Activated CD8-positive, alpha-beta T cell treated with anti-CD3 and anti-CD28 coated beads for 36 hours (primary cell): ENCODE data around the gene STX1A. TPM values are rescaled to one million over a fixed set of nuclear protein-coding genes. Genes with fewer than 3 reads are reported as not detected.

ENCODE experiments used
- ATAC-seq: fragments of 200-7000 bp; cut with Tn5 transposase; one replicate; pipeline ENCODE4 v1.10.0; 2021; ENCODE audit warnings: mild to moderate bottlenecking, moderate library complexity
- CTCF ChIA-PET: fragments of 350-600 bp; sonication (Branson Sonifier 250); formaldehyde crosslinking; loops from one replicate; lab custom pipeline; 2021; ENCODE audit warnings: antibody characterized with exemption; lab: Charles Lee
- POLR2A ChIA-PET: fragments of 350-600 bp; sonication (Branson Sonifier 250); formaldehyde crosslinking; loops from one replicate; lab custom pipeline; 2021; ENCODE audit warnings: antibody characterized with exemption; lab: Charles Lee
- DNase-seq: peaks from one replicate; pipeline ENCODE4 v3.0.0-alpha.2; 2020
- H3K27ac Mint-ChIP-seq: one replicate; pipeline ENCODE4 v1.8.0; 2021; ENCODE audit warnings: mild to moderate bottlenecking, mixed read lengths
- H3K27me3 Mint-ChIP-seq: one replicate; pipeline ENCODE4 v1.8.0; 2021; ENCODE audit warnings: mixed read lengths
- H3K36me3 Mint-ChIP-seq: one replicate; pipeline ENCODE4 v1.8.0; 2021; ENCODE audit warnings: low read depth, mixed read lengths
- H3K4me1 Mint-ChIP-seq: one replicate; pipeline ENCODE4 v1.8.0; 2021; ENCODE audit warnings: low read depth, mixed read lengths
- H3K4me3 Mint-ChIP-seq: one replicate; pipeline ENCODE4 v1.8.0; 2021; ENCODE audit warnings: mild to moderate bottlenecking, moderate library complexity, mixed read lengths
- H3K9me3 Mint-ChIP-seq: one replicate; pipeline ENCODE4 v1.8.0; 2021; ENCODE audit warnings: mixed read lengths
- intact Hi-C: fragments of 100-400 bp; cut with micrococcal nuclease; formaldehyde crosslinking; loops from one replicate; pipeline ENCODE4 v1.10.0; 2022
- total RNA-seq, 2 experiments: library from RNA; stranded (reverse); gene quantifications; one replicate each; pipeline ENCODE4 v1.2.3, GENCODE V29; 2021
- TF ChIP-seq, protein P1 (sequence below): fragments of 200-600 bp; IDR thresholded peaks from one replicate; pipeline ENCODE4 v1.8.0; 2022; ENCODE audit warnings: antibody characterized with exemption, mild to moderate bottlenecking

The STX1A gene
- total RNA-seq, 2 experiments from 2014 or later, result 11.4 to 11.5 TPM

DNA sequence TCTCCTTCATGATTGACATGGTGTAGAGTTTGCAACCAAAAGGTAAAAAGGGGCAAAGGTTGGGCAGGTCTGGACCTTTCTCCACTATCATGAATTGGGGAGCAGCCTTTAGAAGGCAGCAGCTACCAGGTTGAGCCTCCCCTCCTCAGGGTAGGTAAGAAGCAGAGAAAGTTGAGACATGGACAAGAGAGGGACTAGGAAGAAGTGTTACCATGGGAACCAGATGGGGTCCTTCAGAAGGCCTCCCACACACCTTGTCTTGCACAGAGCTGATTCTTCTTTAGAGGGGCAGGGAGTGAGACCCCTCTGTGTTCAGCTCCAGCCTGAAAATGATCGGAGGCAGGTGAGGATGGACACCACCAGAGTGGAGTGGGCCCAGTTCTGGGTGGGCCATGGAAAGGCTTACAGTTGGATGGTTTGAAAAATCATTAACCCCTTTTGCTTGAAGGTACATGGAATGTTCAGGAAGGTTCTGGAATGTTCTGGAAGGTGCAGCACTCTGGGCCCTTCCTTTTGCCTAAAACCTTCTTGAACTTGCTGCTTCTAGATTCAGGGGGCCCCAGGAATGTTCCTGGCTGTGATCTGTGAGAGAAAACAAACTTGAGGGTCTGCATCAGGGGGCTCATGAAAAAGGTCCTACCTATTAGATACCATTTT, 44.9 kb downstream of the STX1A start:
- ChIA-PET CTCF (interaction anchor here (3.0 kb wide), 1 partner anchor 68 kb away, joined by 16 read pairs; no protein-coding TSS in a partner anchor), POLR2A (interaction anchor here (0.6 to 1.0 kb wide), 2 partner anchors 17 to 132 kb away, joined by 3 read pairs; no protein-coding TSS in a partner anchor)
- no peak overlapping the region for H3K27ac Mint-ChIP-seq
- TF ChIP-seq, protein P1, sequence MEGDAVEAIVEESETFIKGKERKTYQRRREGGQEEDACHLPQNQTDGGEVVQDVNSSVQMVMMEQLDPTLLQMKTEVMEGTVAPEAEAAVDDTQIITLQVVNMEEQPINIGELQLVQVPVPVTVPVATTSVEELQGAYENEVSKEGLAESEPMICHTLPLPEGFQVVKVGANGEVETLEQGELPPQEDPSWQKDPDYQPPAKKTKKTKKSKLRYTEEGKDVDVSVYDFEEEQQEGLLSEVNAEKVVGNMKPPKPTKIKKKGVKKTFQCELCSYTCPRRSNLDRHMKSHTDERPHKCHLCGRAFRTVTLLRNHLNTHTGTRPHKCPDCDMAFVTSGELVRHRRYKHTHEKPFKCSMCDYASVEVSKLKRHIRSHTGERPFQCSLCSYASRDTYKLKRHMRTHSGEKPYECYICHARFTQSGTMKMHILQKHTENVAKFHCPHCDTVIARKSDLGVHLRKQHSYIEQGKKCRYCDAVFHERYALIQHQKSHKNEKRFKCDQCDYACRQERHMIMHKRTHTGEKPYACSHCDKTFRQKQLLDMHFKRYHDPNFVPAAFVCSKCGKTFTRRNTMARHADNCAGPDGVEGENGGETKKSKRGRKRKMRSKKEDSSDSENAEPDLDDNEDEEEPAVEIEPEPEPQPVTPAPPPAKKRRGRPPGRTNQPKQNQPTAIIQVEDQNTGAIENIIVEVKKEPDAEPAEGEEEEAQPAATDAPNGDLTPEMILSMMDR, result no peak
- H3K27me3 Mint-ChIP-seq, result peaks cover 2% of the 10 kb centered on the region
- H3K9me3 Mint-ChIP-seq, result peaks cover 2% of the 10 kb centered on the region
- no peak overlapping the region for H3K4me3 Mint-ChIP-seq
- H3K36me3 Mint-ChIP-seq, result peaks cover 18% of the 10 kb centered on the region
- peaks cover 6% of the 10 kb centered on the region for H3K4me1 Mint-ChIP-seq
- ATAC-seq (no peak), DNase-seq (no peak)
- intact Hi-C loops, result no loop called here

DNA sequence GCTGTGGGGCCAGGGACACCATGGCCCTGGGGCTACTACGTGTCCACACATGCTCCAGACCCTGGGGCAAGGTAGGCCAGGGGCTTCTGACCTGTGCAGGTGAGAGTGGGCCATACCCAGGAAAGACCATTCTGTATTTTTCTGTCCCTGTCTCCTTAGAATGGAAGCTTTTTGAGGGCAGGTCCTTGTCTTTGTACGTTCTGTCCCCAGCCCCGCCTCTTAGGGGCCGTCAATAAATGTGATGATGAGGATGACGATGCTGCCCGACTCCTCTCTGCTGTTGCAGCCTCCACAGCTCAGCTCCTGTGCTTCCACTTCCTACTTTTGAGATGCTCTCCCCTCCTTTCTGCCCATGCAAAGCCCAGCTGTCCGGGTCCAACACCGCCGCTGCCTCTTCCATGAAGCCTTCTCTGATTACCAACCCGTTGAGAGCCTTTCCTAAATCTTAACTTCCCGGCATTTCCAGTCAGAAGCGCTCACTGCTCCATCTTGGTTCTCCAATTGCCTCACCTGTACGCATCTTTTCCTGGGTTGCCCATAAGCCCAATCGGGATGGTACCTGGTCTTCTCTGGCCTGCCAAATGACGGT, 47.5 kb downstream of the STX1A start:
- ATAC-seq (no peak), DNase-seq (no peak)
- intact Hi-C loops, result no loop called here
- Mint-ChIP-seq H3K36me3 (no peaks in the 10 kb centered on the region), H3K27ac (no peak overlapping the region), H3K9me3 (no peaks in the 10 kb centered on the region), H3K27me3 (peaks cover 8% of the 10 kb centered on the region), H3K4me3 (no peak overlapping the region), H3K4me1 (peaks cover 8% of the 10 kb centered on the region)
- POLR2A ChIA-PET, result interaction anchor here (1.1 kb wide), 1 partner anchor 12 kb away, joined by 3 read pairs; the partner anchor contains the start of genes BUD23 and DNAJC30
- TF ChIP-seq, protein P1, result no peak
- CTCF ChIA-PET, result interaction anchor here (1.3 to 5.3 kb wide), 2 partner anchors 29 to 64 kb away, joined by 3 to 37 read pairs; no protein-coding TSS in a partner anchor

DNA sequence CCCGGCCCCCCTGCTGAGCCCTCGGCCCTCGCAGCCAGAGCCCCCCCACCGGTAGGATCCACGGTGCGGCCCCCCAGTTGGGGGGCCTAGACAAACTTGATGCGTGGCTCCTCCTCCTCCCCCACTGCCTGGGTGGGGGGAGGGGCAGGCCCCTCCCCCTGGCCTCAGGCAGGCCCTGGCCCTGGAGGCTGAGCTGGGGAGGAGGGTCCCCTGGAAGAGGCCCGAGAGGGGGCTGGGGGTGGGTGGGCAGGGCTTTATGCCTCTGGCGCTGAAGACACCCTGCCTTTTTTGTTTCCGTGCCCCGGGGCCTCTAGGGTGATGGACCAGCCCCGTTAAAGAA, 48.2 kb downstream of the STX1A start:
- H3K27me3 Mint-ChIP-seq, result peaks cover 8% of the 10 kb centered on the region
- DNase-seq (no peak), ATAC-seq (no peak)
- H3K4me1 Mint-ChIP-seq, result peaks cover 8% of the 10 kb centered on the region
- no peaks in the 10 kb centered on the region for H3K36me3 Mint-ChIP-seq
- POLR2A ChIA-PET, result interaction anchor here (1.1 kb wide), 1 partner anchor 13 kb away, joined by 3 read pairs; the partner anchor contains the start of genes BUD23 and DNAJC30
- no peak overlapping the region for H3K27ac Mint-ChIP-seq
- H3K4me3 Mint-ChIP-seq, result no peak overlapping the region
- no peaks in the 10 kb centered on the region for H3K9me3 Mint-ChIP-seq
- TF ChIP-seq, protein P1, result no peak
- intact Hi-C loops, result no loop called here
- CTCF ChIA-PET, result interaction anchor here (1.3 to 5.3 kb wide), 2 partner anchors 30 to 64 kb away, joined by 3 to 37 read pairs; no protein-coding TSS in a partner anchor

DNA sequence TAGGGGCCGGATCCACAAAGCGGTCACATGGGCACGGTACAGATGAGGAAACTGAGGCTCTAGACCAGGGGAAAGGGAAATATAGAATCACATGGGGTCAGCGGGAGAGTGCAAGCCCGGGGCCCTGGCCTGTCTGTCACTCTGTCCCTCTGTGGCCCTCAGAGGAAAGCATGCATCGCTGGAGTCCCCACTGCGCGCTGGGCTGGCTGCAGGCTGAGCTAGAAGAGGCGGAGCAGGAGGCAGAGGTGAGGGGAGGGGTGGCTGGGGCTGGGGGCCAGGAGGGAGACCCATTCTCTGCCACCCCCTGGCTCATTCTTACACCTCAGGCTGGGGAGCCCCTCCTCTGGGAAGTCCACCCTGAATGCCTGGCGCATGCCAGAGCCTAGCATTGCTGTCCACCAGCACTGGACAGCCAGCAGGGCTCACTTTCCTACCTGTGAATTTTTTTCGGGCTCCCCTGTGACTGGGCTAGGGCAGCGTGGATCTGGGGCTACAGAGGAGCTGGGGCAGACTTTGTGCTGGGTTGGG, 49.5 kb downstream of the STX1A start:
- Mint-ChIP-seq H3K4me3 (no peak overlapping the region), H3K36me3 (no peaks in the 10 kb centered on the region), H3K4me1 (peaks cover 11% of the 10 kb centered on the region), H3K27ac (no peak overlapping the region), H3K9me3 (no peaks in the 10 kb centered on the region), H3K27me3 (peaks cover 18% of the 10 kb centered on the region)
- intact Hi-C loops, result loop anchor here (2.0 to 5.0 kb wide), 2 partner anchors 57 to 63 kb away; no protein-coding TSS in a partner anchor
- CTCF ChIA-PET, result interaction anchor here (5.3 kb wide), 1 partner anchor 62 kb away, joined by 37 read pairs; no protein-coding TSS in a partner anchor
- DNase-seq (no peak), ATAC-seq (no peak)
- TF ChIP-seq, protein P1, result no peak
- POLR2A ChIA-PET, result no interaction called here
